Keratinocyte (primary cell): ENCODE data around the gene CDC42SE1. TPM values are rescaled to one million over a fixed set of nuclear protein-coding genes. Genes with fewer than 3 reads are reported as not detected.
"Not testable (repeated sequence)": the region's sequence is repeated elsewhere in the genome, so short reads cannot be mapped to it uniquely, and the experiment has no call there.

Experiments
- DNase-seq: peaks from one replicate; pipeline ENCODE4 v3.0.0-alpha.2; 2011; ENCODE audit warnings: low read depth, missing footprints, low spot score
- FAIRE-seq: peaks from 2 replicates; lab custom pipeline; 2011; peaks lifted over from hg19 to GRCh38; lab: Jason Lieb, UNC
- H2AFZ ChIP-seq: 2 replicates; pipeline ENCODE4 v1.6.0; 2012; ENCODE audit warnings: low read length, control low read depth, inconsistent platforms; ENCODE audit not compliant: control insufficient read depth
- H3K27ac ChIP-seq: 2 replicates; pipeline ENCODE4 v1.5.1; 2011; ENCODE audit warnings: low read length; ENCODE audit not compliant: control insufficient read depth, insufficient read depth
- H3K27me3 ChIP-seq: 3 replicates; pipeline ENCODE4 v1.6.0; 2011; ENCODE audit warnings: low read length; ENCODE audit not compliant: control insufficient read depth, insufficient read depth; ENCODE audit errors: extremely low read depth
- H3K36me3 ChIP-seq, 2 experiments: 2 replicates in 1 of 2; 3 replicates in 1 of 2; pipeline ENCODE4 v1.5.1; 2011; ENCODE audit warnings: low read length in 2 of 2, mild to moderate bottlenecking in 1 of 2; ENCODE audit not compliant: control insufficient read depth in 2 of 2, insufficient read depth in 2 of 2; ENCODE audit errors: extremely low read depth in 1 of 2
- H3K4me1 ChIP-seq: 3 replicates; pipeline ENCODE4 v1.5.1; 2011; ENCODE audit warnings: low read length; ENCODE audit not compliant: control insufficient read depth, insufficient read depth; ENCODE audit errors: extremely low read depth
- H3K4me2 ChIP-seq: 3 replicates; pipeline ENCODE4 v1.6.0; 2011; ENCODE audit warnings: low read depth, low read length; ENCODE audit not compliant: control insufficient read depth, insufficient read depth; ENCODE audit errors: extremely low read depth
- H3K4me3 ChIP-seq, 3 experiments: fragments of 200-600 bp in 1 of 3; sonication (generic) in 1 of 3; 2 replicates in 2 of 3; 3 replicates in 1 of 3; pipeline ENCODE4 v1.5.1; 2011 to 2016; ENCODE audit warnings: low read length in 3 of 3, mild to moderate bottlenecking in 3 of 3, control low read depth in 2 of 3, inconsistent platforms in 1 of 3, low read depth in 1 of 3, mixed read lengths in 1 of 3, mixed run types in 1 of 3, moderate library complexity in 1 of 3; ENCODE audit not compliant: control insufficient read depth in 2 of 3, insufficient read depth in 2 of 3; ENCODE audit errors: extremely low read depth in 1 of 3
- H3K79me2 ChIP-seq: 2 replicates; pipeline ENCODE4 v1.6.0; 2012; ENCODE audit warnings: low read length; ENCODE audit not compliant: control insufficient read depth, insufficient read depth
- H3K9ac ChIP-seq: 3 replicates; pipeline ENCODE4 v1.6.0; 2011; ENCODE audit warnings: low read length; ENCODE audit not compliant: control insufficient read depth, insufficient read depth; ENCODE audit errors: extremely low read depth
- H3K9me1 ChIP-seq: 3 replicates; pipeline ENCODE4 v1.6.0; 2011; ENCODE audit warnings: low read length; ENCODE audit not compliant: control insufficient read depth, insufficient read depth; ENCODE audit errors: extremely low read depth
- H3K9me3 ChIP-seq: 2 replicates; pipeline ENCODE4 v1.5.1; 2012; ENCODE audit warnings: low read depth, low read length; ENCODE audit not compliant: control insufficient read depth
- H4K20me1 ChIP-seq: 3 replicates; pipeline ENCODE4 v1.6.0; 2011; ENCODE audit warnings: low read length; ENCODE audit not compliant: control insufficient read depth, insufficient read depth; ENCODE audit errors: extremely low read depth
- CTCF ChIP-seq, 3 experiments: IDR thresholded peaks in 1 of 3; conservative IDR thresholded peaks in 1 of 3; optimal IDR thresholded peaks in 1 of 3; 2 replicates in 2 of 3; 3 replicates in 1 of 3; pipeline versions ENCODE3 to v1.5.1; 2011; ENCODE audit warnings: low read length in 3 of 3, mild to moderate bottlenecking in 3 of 3, moderate library complexity in 2 of 3, control low read depth in 1 of 3, inconsistent platforms in 1 of 3; ENCODE audit not compliant: insufficient read depth in 2 of 3; ENCODE audit errors: extremely low read depth in 1 of 3
- EZH2 ChIP-seq: IDR thresholded peaks from one replicate; pipeline ENCODE4 v1.6.1; 2012; ENCODE audit warnings: inconsistent platforms, mild to moderate bottlenecking, low read length, moderate library complexity
- dilution Hi-C: fragments of 300-500 bp; cut with MboI; formaldehyde crosslinking; loops from one replicate; pipeline ENCODE4 v1.7.0; 2020; ENCODE audit warnings: low sequenced_read_pairs; ENCODE audit not compliant: extremely low pct_ligation_motif_present
- polyA plus RNA-seq, 5 experiments: library from polyadenylated mRNA; depleted of rRNA in 3 of 5; stranded (reverse) in 3 of 5; stranded (forward) in 1 of 5; unstranded in 1 of 5; fragments of >200 nt; gene quantifications; 1 replicate in 1 of 5; 2 replicates in 3 of 5; 3 replicates in 1 of 5; pipeline versions ENCODE4 v1.2.1 to v1.2.3, GENCODE V29; 2011 to 2012; ENCODE audit warnings: missing spikeins in 2 of 5, low read depth in 1 of 5, low replicate concordance in 1 of 5

CDC42SE1 gene
- polyA plus RNA-seq, 1 donor (not counting 4 experiments of a cell fraction or from before 2014, with no cell fraction given): 138 TPM

- no peak overlapping the region for H3K4me2 ChIP-seq
- peaks cover 7% of the 10 kb centered on the region for H3K4me1 ChIP-seq
- DNase-seq: no peak
- H3K9ac ChIP-seq: no peak overlapping the region
- H4K20me1 ChIP-seq: no peaks in the 10 kb centered on the region
- no peak overlapping the region for H3K27ac ChIP-seq
- H3K9me3 ChIP-seq: no peaks in the 10 kb centered on the region
- H3K4me3 ChIP-seq: no peak overlapping the region
- no peaks in the 10 kb centered on the region for H3K27me3 ChIP-seq
- H3K9me1 ChIP-seq: no peaks in the 10 kb centered on the region
- TF ChIP-seq EZH2 (no peak), CTCF (optimal IDR thresholded peaks at IDR 0.05 in 1 of 3, IDR thresholded peaks at IDR 0.05 in 1 of 3, conservative IDR thresholded peaks at IDR 0.05 in 1 of 3; ENCODE audit: extremely low read depth in 1 of 3, insufficient read depth in 2 of 3, low read length in 3 of 3) (no peak)
- H3K79me2 ChIP-seq: no peaks in the 10 kb centered on the region
- H2AFZ ChIP-seq: no peak overlapping the region
- FAIRE-seq: no peak
- H3K36me3 ChIP-seq: peaks cover 0 to under 1% of the 10 kb centered on the region in 2 experiments
- dilution Hi-C loops: no loop called here
Observed at GRCh38 chr1:151098126-151098525, 38.7 kb upstream of the CDC42SE1 start.

DNA sequence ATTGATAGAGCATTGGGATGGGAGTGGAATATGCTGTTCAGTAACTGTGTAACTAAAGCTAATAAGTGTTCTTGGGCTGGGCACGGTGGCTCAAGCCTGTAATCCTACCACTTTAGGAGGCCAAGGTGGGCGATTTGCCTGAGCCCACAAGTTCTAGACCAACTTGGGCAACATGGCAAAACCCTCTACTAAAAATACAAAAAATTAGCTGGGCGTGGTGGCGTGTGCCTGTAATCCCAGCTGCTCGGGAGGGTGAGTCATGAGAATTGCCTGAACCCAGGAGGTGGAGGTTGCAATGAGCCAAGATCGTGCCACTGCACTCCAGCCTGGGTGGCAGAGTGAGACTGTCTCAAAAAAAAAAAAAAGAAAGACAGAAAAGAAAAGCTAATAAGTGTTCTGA is 38.0 kb upstream of the CDC42SE1 start:
- H3K36me3 ChIP-seq, H4K20me1 ChIP-seq, dilution Hi-C loops, H3K4me1 ChIP-seq, H3K4me2 ChIP-seq, H3K9me1 ChIP-seq, H3K27me3 ChIP-seq, H3K9me3 ChIP-seq, FAIRE-seq, H3K9ac ChIP-seq, H3K79me2 ChIP-seq, H3K4me3 ChIP-seq, DNase-seq: not testable (repeated sequence)
- H2AFZ ChIP-seq: peak overlapping the region; percentile 26
- peak overlapping the region; percentile 14 for H3K27ac ChIP-seq

- Histone ChIP-seq H3K9me3 (no peaks in the 10 kb centered on the region), H3K9ac (no peak overlapping the region), H3K4me2 (no peak overlapping the region), H2AFZ (no peak overlapping the region), H3K9me1 (no peaks in the 10 kb centered on the region), H3K79me2 (no peaks in the 10 kb centered on the region), H3K27ac (no peak overlapping the region), H3K27me3 (no peaks in the 10 kb centered on the region), H3K36me3 (no peaks in the 10 kb centered on the region), H3K4me1 (no peaks in the 10 kb centered on the region), H4K20me1 (no peaks in the 10 kb centered on the region), H3K4me3 (no peak overlapping the region)
- TF ChIP-seq CTCF (optimal IDR thresholded peaks at IDR 0.05 in 1 of 3, IDR thresholded peaks at IDR 0.05 in 1 of 3, conservative IDR thresholded peaks at IDR 0.05 in 1 of 3; ENCODE audit: extremely low read depth in 1 of 3, insufficient read depth in 2 of 3, low read length in 3 of 3): no peak
- no peak for TF ChIP-seq EZH2
- dilution Hi-C loops: no loop called here
- no peak for FAIRE-seq
- no peak for DNase-seq
Observed at GRCh38 chr1:151085953-151086559, 26.6 kb upstream of the CDC42SE1 start.
